ENCODE data around the gene SLC25A23.

The SLC25A23 gene

DNA sequence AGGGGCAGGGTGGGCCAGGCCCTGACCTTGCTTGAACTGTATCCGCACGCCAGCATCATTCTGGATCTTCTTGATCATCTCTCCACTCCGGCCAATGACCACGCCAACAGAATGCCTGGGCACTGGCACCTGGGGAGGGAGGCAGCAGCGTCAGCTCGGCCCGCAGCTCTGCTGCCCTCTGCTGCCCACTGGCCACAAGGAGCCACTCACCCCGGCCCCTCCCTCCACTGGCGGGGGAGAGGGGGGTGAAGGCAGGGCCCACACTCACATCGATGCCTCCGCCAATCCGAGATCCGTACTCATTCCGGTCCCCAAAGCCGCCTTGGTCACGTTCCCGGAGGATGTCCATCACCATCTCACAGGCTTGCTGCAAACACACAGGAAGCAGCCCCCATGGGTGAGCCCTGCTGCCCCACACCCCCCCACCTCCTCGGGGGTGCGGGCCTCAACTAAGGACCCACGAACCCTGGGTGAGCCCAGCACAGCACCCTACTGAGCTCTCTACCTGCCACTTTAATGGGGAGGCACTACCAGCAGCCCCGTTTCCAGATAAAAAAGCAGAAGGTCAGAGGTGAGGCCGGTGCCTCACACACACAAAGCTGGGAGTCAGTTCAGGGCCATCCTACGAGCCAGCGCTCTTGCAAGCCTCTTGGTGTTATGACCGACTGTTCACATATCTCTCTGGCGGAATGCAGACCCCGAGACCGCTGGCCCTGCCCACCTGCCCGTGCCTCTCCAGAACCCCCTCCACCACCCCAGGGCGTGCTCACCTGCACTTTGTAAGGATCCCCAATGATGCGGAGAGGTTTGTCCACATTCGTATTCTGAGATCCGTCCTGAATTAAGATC, 41.7 kb downstream of the SLC25A23 start:
- TF ChIP-seq CTCF (IDR thresholded peaks at IDR 0.05; ENCODE audit: low read depth, low read length): peak; percentile 58
- in situ Hi-C loops (cut with HindIII; ENCODE audit: low sequenced_read_pairs): no loop called here
- peak; percentile 13 for DNase-seq (ENCODE audit: low read depth, low spot score)
- no peak overlapping the region for H3K4me3 ChIP-seq (ENCODE audit: low read depth, low read length)

GRCh38 chr19:6416658-6417405, 42.8 kb downstream of the SLC25A23 start:
- no peak for TF ChIP-seq CTCF (IDR thresholded peaks at IDR 0.05; ENCODE audit: low read depth, low read length)
- DNase-seq (ENCODE audit: low read depth, low spot score): no peak
- H3K4me3 ChIP-seq (ENCODE audit: low read depth, low read length): no peak overlapping the region
- in situ Hi-C loops (cut with HindIII; ENCODE audit: low sequenced_read_pairs): no loop called here

- no peak for DNase-seq (ENCODE audit: low read depth, low spot score)
- in situ Hi-C loops (cut with HindIII; ENCODE audit: low sequenced_read_pairs): no loop called here
- TF ChIP-seq CTCF (IDR thresholded peaks at IDR 0.05; ENCODE audit: low read depth, low read length): no peak
- H3K4me3 ChIP-seq (ENCODE audit: low read depth, low read length): no peak overlapping the region
Measured at GRCh38 chr19:6415591-6416190, 43.9 kb downstream of the SLC25A23 start.

- in situ Hi-C loops (cut with HindIII; ENCODE audit: low sequenced_read_pairs): no loop called here
- DNase-seq (ENCODE audit: low read depth, low spot score): no peak
- no peak for TF ChIP-seq CTCF (IDR thresholded peaks at IDR 0.05; ENCODE audit: low read depth, low read length)
- H3K4me3 ChIP-seq (ENCODE audit: low read depth, low read length): no peak overlapping the region
Measured at GRCh38 chr19:6414793-6415590, 44.6 kb downstream of the SLC25A23 start.

GRCh38 chr19:6413721-6414643, 45.6 kb downstream of the SLC25A23 start:
- in situ Hi-C loops (cut with HindIII; ENCODE audit: low sequenced_read_pairs): no loop called here
- TF ChIP-seq CTCF (IDR thresholded peaks at IDR 0.05; ENCODE audit: low read depth, low read length): no peak
- DNase-seq (ENCODE audit: low read depth, low spot score): no peak
- no peak overlapping the region for H3K4me3 ChIP-seq (ENCODE audit: low read depth, low read length)

Data from astrocyte of the spinal cord (primary cell).